ENCODE data around the gene ITIH5.

Gene ITIH5

DNA sequence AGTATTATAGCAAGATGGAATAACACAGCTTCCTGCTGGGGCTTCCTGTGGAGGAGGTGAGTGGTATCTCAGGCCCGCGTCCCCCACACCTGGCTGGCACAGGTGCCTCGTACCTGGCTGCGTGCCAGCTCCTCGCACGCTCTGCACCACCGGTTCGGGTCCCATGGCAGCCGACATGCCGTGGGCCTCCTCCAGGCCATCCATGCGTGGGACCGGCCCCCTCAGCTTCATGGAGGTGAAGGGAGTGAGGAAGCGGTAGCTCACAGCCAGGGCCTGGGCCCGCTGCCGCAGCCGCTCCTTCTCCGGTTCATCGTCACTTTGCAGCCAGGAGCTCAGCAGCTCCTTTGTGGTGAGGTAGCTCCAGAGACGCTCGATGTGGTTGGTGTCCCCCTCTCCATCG, 90.4 kb downstream of the ITIH5 start:
- Histone ChIP-seq H3K27me3 (ENCODE audit: control insufficient read depth, insufficient read depth, low read length) (no peaks in the 10 kb centered on the region), H3K4me1 (ENCODE audit: control insufficient read depth, insufficient read depth, low read length) (no peaks in the 10 kb centered on the region), H3K36me3 (ENCODE audit: insufficient read depth, low read length) (no peaks in the 10 kb centered on the region), H3K4me3 (ENCODE audit: low read length) (no peak overlapping the region), H3K9ac (ENCODE audit: low read depth, low read length) (no peak overlapping the region), H3K9me3 (replicated peaks; ENCODE audit: low read length) (no peaks in the 10 kb centered on the region), H3K4me2 (ENCODE audit: low read length) (no peak overlapping the region)

DNA sequence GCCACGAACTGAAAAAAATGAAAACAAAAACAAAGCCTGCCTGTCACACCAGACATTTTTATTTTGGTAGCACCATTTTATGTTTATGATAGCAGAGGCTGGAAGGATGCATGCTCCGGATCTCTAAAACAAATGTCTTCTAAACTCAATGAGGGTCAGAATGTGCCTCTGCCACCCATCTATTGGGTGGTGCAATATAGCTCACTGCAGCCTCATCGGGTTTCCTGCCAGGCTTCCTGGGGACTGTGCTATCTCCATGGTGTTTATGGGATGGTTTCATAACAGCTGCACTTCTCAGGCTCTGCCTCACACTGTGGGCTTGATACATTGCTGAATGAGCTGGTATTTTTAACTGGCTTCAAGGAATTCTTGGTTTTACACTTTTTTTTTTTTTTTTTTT, 94.4 kb downstream of the ITIH5 start:
- no peaks in the 10 kb centered on the region for H3K36me3 ChIP-seq (ENCODE audit: insufficient read depth, low read length)
- H3K27me3 ChIP-seq (ENCODE audit: control insufficient read depth, insufficient read depth, low read length): no peaks in the 10 kb centered on the region
- H3K9ac ChIP-seq (ENCODE audit: low read depth, low read length): no peak overlapping the region
- no peaks in the 10 kb centered on the region for H3K9me3 ChIP-seq (replicated peaks; ENCODE audit: low read length)
- H3K4me1 ChIP-seq (ENCODE audit: control insufficient read depth, insufficient read depth, low read length): no peaks in the 10 kb centered on the region
- H3K4me3 ChIP-seq (ENCODE audit: low read length): no peak overlapping the region
- H3K4me2 ChIP-seq (ENCODE audit: low read length): no peak overlapping the region

DNA sequence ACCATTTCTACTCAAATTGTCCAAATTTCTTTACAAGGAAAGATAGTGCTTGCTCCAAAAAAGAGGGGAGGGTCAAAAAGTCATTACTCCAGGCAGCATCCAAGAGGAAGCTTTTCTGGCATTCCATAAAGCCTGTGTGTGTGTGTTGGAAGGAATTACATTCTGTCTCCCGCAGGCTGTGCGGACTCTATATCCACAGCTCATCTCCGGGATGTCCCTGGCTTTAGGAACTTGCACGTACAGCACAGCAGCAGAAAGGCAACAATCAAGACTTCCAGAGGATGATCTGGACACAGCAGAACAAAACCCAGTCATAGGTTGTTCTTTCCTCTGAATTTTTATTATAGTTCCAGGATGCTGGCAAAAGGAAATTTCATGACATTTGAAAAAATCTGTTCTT, 94.8 kb downstream of the ITIH5 start:
- no peaks in the 10 kb centered on the region for H3K27me3 ChIP-seq (ENCODE audit: control insufficient read depth, insufficient read depth, low read length)
- no peaks in the 10 kb centered on the region for H3K4me1 ChIP-seq (ENCODE audit: control insufficient read depth, insufficient read depth, low read length)
- no peak overlapping the region for H3K4me2 ChIP-seq (ENCODE audit: low read length)
- H3K9ac ChIP-seq (ENCODE audit: low read depth, low read length): no peak overlapping the region
- H3K4me3 ChIP-seq (ENCODE audit: low read length): no peak overlapping the region
- no peaks in the 10 kb centered on the region for H3K36me3 ChIP-seq (ENCODE audit: insufficient read depth, low read length)
- no peaks in the 10 kb centered on the region for H3K9me3 ChIP-seq (replicated peaks; ENCODE audit: low read length)

DNA sequence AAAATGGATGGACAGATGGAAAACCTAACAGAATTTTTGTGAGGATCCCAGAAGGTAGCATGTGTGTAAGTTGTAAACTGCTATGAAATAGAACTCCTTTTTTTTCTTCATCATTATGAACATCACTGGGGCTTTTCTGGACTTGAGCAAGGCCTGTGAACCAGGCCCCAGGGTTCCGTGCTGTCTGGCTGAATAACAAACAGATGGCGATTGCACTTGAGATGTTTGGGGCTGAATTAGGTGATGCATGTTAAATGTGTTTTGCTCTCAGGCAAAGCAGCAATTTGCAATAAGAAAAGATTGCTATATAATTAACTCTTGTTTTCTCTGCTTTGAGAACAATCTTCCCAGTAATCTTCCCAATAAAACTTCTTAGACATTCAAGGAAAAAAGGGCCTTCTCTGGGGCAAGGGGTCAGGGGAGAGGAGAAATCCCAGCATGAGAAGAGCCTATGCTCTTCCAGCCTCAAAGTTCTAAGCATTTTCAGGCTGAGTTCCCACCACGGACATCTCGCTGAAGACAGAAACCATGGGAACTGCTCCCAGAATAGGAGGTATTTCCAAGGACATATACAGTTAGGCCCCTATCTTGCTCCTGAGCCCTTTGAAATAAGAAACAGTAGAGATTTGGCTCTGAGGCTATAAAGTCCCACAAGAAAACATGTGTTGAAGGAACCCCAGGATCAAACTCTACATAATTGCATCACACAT, 98.7 kb downstream of the ITIH5 start:
- Histone ChIP-seq H3K36me3 (ENCODE audit: insufficient read depth, low read length) (no peaks in the 10 kb centered on the region), H3K4me3 (ENCODE audit: low read length) (no peak overlapping the region), H3K4me1 (ENCODE audit: control insufficient read depth, insufficient read depth, low read length) (no peaks in the 10 kb centered on the region), H3K9me3 (replicated peaks; ENCODE audit: low read length) (no peaks in the 10 kb centered on the region), H3K4me2 (ENCODE audit: low read length) (no peak overlapping the region), H3K27me3 (ENCODE audit: control insufficient read depth, insufficient read depth, low read length) (peaks cover 8% of the 10 kb centered on the region), H3K9ac (ENCODE audit: low read depth, low read length) (no peak overlapping the region)

DNA sequence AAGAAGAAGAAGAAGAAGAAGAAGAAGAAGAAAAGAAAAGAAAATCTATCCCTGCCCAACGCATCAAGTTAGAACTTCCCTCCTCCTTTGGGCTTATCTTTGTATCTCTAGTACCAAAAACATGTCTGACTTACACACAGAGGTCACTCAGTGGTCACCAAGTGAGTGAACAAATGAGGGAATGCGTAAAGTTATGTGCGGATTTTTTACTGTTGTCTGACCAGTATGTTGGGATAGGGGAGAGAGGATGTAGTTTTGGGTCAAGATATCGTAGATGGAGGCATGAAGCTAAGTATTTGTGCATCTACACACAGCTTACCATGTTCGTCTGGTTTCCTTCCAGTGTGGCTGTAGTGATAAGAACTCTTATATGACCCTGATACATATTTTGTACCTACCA, 99.9 kb downstream of the ITIH5 start:
- H3K4me2 ChIP-seq (ENCODE audit: low read length): no peak overlapping the region
- no peaks in the 10 kb centered on the region for H3K36me3 ChIP-seq (ENCODE audit: insufficient read depth, low read length)
- H3K9me3 ChIP-seq (replicated peaks; ENCODE audit: low read length): no peaks in the 10 kb centered on the region
- H3K4me3 ChIP-seq (ENCODE audit: low read length): no peak overlapping the region
- H3K27me3 ChIP-seq (ENCODE audit: control insufficient read depth, insufficient read depth, low read length): peaks cover 19% of the 10 kb centered on the region
- H3K9ac ChIP-seq (ENCODE audit: low read depth, low read length): no peak overlapping the region
- no peaks in the 10 kb centered on the region for H3K4me1 ChIP-seq (ENCODE audit: control insufficient read depth, insufficient read depth, low read length)

DNA sequence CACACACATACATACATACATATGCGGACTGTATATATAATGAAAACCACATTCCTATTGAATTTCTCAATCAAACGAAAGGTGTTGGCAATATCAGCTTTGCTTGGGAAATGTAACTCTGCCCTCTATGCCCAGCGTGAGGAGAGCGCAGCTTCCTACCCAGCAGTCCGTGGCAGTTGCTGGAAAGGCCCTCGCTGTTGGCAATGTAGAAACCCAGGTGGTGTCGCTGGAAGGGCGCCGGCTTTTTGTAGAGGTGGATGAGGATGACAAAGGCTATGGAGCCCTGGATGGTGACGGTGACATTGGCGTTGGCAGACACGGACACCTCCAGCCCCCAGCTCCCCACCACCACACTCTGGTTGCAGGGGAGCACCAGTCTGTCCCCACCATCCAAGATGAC, 100.9 kb downstream of the ITIH5 start:
- no peaks in the 10 kb centered on the region for H3K36me3 ChIP-seq (ENCODE audit: insufficient read depth, low read length)
- H3K9me3 ChIP-seq (replicated peaks; ENCODE audit: low read length): no peaks in the 10 kb centered on the region
- H3K4me2 ChIP-seq (ENCODE audit: low read length): no peak overlapping the region
- no peak overlapping the region for H3K4me3 ChIP-seq (ENCODE audit: low read length)
- H3K9ac ChIP-seq (ENCODE audit: low read depth, low read length): no peak overlapping the region
- H3K27me3 ChIP-seq (ENCODE audit: control insufficient read depth, insufficient read depth, low read length): peaks cover 27% of the 10 kb centered on the region
- H3K4me1 ChIP-seq (ENCODE audit: control insufficient read depth, insufficient read depth, low read length): no peaks in the 10 kb centered on the region

DNA sequence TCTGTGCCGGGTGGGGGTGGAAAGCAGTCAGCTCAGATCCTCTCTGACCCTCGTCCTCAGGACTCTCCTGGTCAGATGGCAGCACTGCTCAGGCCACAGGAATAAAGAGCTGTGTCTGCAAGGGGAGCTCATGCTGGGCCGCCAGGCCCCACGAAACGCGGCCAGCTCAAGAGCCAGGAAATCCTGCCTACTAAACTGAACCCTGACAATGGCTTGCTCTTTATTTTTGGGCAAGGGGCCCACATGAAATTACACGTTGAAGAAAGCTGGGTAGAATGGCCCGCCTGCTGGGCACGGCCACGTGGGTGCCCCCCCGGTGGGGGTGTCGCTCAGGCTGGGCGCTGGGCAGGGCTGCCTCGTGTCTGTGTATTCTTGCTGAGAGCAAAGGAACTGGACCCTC, 103.0 kb downstream of the ITIH5 start:
- Histone ChIP-seq H3K4me1 (ENCODE audit: control insufficient read depth, insufficient read depth, low read length) (no peaks in the 10 kb centered on the region), H3K36me3 (ENCODE audit: insufficient read depth, low read length) (no peaks in the 10 kb centered on the region)

DNA sequence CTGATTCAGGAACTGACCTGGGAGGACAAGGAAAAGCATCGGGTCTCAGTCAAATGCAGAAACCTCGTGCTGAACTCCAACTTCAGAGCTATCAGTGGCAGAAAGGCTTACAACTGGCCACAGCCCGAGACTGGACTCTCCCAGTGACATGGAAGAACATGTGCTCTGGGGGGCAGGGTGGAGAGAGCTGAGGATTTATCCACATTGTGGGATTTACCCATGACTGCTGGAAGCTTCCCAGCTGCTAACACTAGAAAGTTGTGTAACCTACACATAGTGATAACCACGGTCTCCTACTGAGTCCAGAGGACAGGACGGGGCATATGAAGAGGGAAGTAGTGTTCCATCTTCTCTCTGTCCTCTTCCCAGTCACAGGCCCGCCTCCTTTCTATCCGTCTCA, 103.4 kb downstream of the ITIH5 start:
- H3K9me3 ChIP-seq (replicated peaks; ENCODE audit: low read length): no peaks in the 10 kb centered on the region
- no peak overlapping the region for H3K9ac ChIP-seq (ENCODE audit: low read depth, low read length)
- H3K4me1 ChIP-seq (ENCODE audit: control insufficient read depth, insufficient read depth, low read length): no peaks in the 10 kb centered on the region
- H3K27me3 ChIP-seq (ENCODE audit: control insufficient read depth, insufficient read depth, low read length): peaks cover 27% of the 10 kb centered on the region
- no peaks in the 10 kb centered on the region for H3K36me3 ChIP-seq (ENCODE audit: insufficient read depth, low read length)
- no peak overlapping the region for H3K4me2 ChIP-seq (ENCODE audit: low read length)
- H3K4me3 ChIP-seq (ENCODE audit: low read length): no peak overlapping the region

More for the DNA sequence above, 103.0 kb downstream of the ITIH5 start:
- Histone ChIP-seq H3K4me2 (ENCODE audit: low read length) (no peak overlapping the region), H3K9ac (ENCODE audit: low read depth, low read length) (no peak overlapping the region), H3K9me3 (replicated peaks; ENCODE audit: low read length) (no peaks in the 10 kb centered on the region), H3K4me3 (ENCODE audit: low read length) (no peak overlapping the region), H3K27me3 (ENCODE audit: control insufficient read depth, insufficient read depth, low read length) (peaks cover 27% of the 10 kb centered on the region)

DNA sequence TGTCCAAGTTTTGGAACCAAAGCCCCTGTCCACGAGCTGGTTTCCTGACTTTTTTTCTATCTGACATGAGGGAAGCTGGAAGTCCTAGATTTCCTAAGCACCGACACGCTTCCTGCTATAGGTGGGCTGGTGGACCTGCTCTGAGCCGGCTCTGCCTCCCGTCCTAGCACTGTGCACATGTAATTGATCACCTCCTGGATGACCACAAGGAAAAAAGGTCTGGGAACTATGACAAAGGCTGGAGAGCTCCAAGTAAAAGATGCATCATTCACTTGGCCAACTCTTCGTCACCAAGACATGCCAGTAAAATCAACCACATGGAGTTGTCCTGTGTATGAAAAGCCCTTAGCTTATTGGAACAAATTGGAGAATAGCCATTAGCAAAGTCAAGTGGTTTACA, 104.8 kb downstream of the ITIH5 start:
- Histone ChIP-seq H3K9ac (ENCODE audit: low read depth, low read length) (no peak overlapping the region), H3K36me3 (ENCODE audit: insufficient read depth, low read length) (no peaks in the 10 kb centered on the region), H3K4me3 (ENCODE audit: low read length) (no peak overlapping the region), H3K4me1 (ENCODE audit: control insufficient read depth, insufficient read depth, low read length) (no peaks in the 10 kb centered on the region), H3K9me3 (replicated peaks; ENCODE audit: low read length) (no peaks in the 10 kb centered on the region), H3K27me3 (ENCODE audit: control insufficient read depth, insufficient read depth, low read length) (peaks cover 27% of the 10 kb centered on the region), H3K4me2 (ENCODE audit: low read length) (no peak overlapping the region)

DNA sequence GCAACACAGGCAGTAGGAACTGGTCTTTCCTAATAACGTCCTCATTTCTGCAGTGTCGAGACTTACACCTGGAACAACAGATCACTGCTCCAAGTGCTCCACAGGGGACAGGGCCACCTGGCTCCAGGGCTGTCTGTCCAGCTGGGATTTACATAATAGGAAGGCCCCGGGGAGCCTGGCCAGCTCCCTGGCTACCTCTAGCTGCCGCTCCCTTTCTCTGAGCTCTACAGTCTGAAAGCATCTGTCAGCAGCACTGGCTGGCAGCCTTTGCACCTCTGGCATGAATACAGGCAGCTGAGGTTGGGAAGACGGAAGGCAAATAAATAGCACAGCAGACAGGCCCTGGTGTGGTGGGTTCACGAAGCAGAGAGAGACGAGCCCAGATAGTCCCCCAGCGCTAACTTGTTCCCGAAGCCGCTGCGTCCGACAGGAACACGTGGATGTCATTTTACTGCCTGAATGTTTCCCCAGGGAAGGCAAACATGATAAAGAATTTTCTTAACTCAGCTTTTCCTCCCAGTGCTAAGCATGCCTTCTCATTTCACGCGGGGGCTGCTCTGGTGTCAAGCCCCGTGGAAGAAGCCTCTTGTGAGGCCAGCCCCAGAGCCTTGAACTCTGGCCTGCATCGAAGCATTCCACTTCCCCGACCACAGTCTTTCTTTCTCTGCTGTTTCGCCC, 105.4 kb downstream of the ITIH5 start:
- Histone ChIP-seq H3K9me3 (replicated peaks; ENCODE audit: low read length) (no peaks in the 10 kb centered on the region), H3K4me1 (ENCODE audit: control insufficient read depth, insufficient read depth, low read length) (no peaks in the 10 kb centered on the region), H3K4me3 (ENCODE audit: low read length) (no peak overlapping the region), H3K4me2 (ENCODE audit: low read length) (no peak overlapping the region), H3K27me3 (ENCODE audit: control insufficient read depth, insufficient read depth, low read length) (peaks cover 27% of the 10 kb centered on the region), H3K9ac (ENCODE audit: low read depth, low read length) (no peak overlapping the region), H3K36me3 (ENCODE audit: insufficient read depth, low read length) (no peaks in the 10 kb centered on the region)

DNA sequence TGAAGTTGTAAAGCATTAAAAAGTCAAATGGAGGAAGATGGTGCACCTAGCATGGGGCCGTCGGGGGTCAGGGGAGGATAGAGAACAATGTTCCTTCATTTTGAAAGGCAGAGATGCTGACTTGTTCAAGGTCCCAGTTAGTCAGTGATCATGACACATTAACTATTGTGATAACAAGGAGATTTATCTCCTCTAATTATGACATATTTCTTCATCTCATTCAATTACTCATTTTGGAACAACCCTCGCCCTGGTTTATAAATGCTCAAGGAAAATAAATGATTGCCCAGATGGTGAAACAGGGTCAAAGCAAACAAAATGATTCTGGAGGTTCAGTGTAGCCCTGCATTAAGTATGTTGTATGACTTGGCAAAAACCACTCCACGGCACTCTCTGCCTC, 106.2 kb downstream of the ITIH5 start:
- H3K4me2 ChIP-seq (ENCODE audit: low read length): no peak overlapping the region
- H3K36me3 ChIP-seq (ENCODE audit: insufficient read depth, low read length): no peaks in the 10 kb centered on the region
- H3K9ac ChIP-seq (ENCODE audit: low read depth, low read length): no peak overlapping the region
- H3K4me1 ChIP-seq (ENCODE audit: control insufficient read depth, insufficient read depth, low read length): no peaks in the 10 kb centered on the region
- H3K9me3 ChIP-seq (replicated peaks; ENCODE audit: low read length): no peaks in the 10 kb centered on the region
- H3K27me3 ChIP-seq (ENCODE audit: control insufficient read depth, insufficient read depth, low read length): peaks cover 27% of the 10 kb centered on the region
- H3K4me3 ChIP-seq (ENCODE audit: low read length): no peak overlapping the region

DNA sequence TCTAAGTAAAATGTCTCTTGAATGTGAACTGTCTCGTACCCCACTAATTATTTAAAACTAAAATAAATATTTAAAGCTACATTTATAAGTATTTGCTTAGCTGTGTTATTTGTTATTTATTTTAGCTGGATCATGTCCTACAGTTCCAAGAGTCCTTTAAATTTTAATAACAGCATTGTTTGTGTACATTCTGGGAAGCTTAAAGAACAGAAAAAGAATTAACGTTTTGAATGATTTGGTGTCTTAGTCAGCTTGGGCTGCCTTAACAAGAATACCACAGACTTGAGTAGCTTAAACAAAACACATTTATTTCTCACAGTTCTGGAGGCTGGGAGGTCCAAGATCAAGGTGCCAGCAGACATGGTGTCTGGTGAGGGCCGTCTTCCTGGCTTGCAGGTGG, 107.4 kb downstream of the ITIH5 start:
- Histone ChIP-seq H3K9me3 (replicated peaks; ENCODE audit: low read length) (no peaks in the 10 kb centered on the region), H3K36me3 (ENCODE audit: insufficient read depth, low read length) (no peaks in the 10 kb centered on the region), H3K9ac (ENCODE audit: low read depth, low read length) (no peak overlapping the region), H3K4me3 (ENCODE audit: low read length) (no peak overlapping the region), H3K27me3 (ENCODE audit: control insufficient read depth, insufficient read depth, low read length) (peaks cover 27% of the 10 kb centered on the region), H3K4me2 (ENCODE audit: low read length) (no peak overlapping the region), H3K4me1 (ENCODE audit: control insufficient read depth, insufficient read depth, low read length) (no peaks in the 10 kb centered on the region)
